A549 treated with AZD2906 at 1 μM for 4 hours (cell line): ENCODE results near the gene TREML2. TPM values are rescaled to one million over a fixed set of nuclear protein-coding genes. Genes with fewer than 3 reads are reported as not detected.

Source experiments
- total RNA-seq: library from RNA; stranded (reverse); fragments of 200-300 nt; extraction: Qiagen RNA extraction; gene quantifications from 5 replicates; pipeline ENCODE4 v1.2.3, GENCODE V29; 2022

TREML2 gene
- total RNA-seq: not detected in 5 replicates

DNA sequence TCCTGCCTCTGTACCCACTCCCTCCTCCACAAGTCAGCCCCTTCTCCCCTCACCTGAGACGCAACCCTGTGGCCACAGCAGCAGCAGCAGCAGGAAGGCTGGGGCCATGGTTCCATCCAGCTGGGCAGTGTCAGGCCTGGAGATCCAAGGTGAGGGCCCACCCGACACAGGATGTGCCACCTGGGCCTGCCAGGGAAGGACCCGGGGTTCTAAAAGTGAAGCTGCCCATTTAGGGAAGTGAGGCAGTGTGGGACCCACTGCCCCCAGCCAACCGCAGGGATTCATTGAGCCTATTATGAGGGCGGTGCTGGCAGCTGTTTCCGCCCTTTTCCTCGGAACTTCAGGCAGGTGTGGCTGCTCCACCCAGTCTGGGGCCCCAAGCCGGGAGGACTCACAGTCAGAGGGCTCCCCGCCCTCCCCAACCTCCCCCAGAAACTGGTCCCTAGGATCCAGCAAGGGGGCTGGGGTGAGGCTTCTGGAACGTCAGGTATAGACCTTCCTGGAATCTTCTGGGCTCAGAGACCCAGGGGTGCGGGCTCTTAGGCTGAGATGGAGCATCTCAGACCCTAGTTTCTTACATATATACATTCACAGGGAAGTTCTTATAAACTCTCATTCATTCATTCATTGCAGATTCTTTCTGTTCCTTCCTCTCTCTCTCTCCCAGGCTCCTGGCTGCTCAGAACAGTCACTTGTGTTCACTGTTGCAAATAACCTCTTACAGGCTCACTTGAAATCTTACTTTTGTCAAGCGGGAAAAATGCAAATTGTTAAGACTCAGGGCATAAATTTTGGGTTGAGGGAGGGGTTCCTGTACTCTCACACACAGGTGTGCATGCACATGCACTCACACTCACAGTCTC, at the start of gene TREML2:
Gene TREML2, minus strand, starts transcription at position 249 of the 863 bp plus-strand sequence. Its CDS starts 141 bp downstream, at position 108.

DNA sequence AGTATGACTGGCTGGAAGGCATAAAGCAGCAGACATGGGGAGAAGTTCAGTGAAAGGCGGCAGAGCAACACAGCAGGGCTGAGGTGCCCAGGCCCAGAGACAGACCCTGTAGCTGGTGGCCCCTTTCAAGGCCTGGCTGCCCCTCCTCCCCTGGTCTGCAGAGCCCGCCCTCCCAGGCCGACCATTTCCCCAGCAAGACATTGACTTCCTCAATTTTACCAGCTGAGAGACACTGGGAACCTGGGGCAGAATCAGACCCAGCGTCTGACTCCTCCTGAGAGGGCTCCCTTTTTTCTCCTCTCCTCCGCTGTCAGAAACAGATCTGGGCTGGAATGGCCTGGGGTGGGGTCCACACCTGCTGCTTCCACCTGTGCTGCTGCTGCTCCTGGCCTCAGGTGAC, 27.1 kb upstream of the TREML2 start, which contains the start of gene TREML4:
Gene TREML4, plus strand, starts transcription at position 254 of the 400 bp plus-strand sequence. Its CDS starts 79 bp downstream, at position 333.

GRCh38 chr6:41162687-41163418, 38.1 kb downstream of the TREML2 start, which contains the start of gene TREM2:
Gene TREM2 (minus strand): TSS chr6:41163116. CDS start chr6:41163082, 34 bp downstream.

DNA sequence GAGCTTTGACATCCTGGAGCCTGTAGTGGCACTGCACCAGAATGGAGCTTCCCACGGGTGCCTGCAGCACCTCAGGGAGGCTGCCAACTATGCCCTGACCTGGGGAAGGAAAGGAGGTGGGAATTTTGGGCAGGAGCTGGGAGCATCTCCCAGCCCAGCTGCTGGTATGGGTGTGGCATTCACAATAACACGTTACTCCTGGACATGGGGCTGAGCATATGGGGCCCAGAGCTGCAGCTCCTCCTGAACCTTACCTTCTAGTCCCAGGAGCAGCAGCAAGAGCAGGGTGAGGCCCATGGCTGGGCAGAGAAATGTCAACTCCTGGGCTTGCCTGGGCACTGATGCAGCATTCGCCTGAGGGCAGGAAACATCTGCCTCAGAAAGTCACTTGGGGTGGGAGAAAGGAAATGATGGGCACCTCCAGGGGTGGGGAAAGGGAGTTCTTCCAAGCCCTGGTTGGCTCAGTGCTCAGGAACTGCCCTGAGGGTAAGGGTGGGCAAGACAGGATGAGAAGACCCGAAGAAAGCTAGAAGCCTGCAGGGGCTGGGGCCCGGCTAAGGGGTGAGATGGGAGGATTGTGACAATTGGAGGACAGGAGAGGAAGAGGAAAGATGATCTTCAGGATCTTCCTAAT, 46.8 kb downstream of the TREML2 start, which contains the start of gene TREML1:
Gene TREML1, minus strand, starts transcription at position 356 of the 634 bp plus-strand sequence. Its CDS starts 59 bp downstream, at position 297.

Other genes with a start within 250 kb of the TREML2 start
- gene UNC5CL, start 161.9 kb downstream of the TREML2 start, total RNA-seq: 0.34 to 0.78 TPM (median 0.62 TPM) in 5 replicates
- 0.09 TPM in 1 of 5 replicates, not detected in the others for gene TSPO2, start 158.7 kb downstream of the TREML2 start, total RNA-seq
- not detected in 5 replicates for gene APOBEC2, start 147.9 kb downstream of the TREML2 start, total RNA-seq
- gene OARD1, start 128.8 kb downstream of the TREML2 start, total RNA-seq: 17.1 to 20.7 TPM (median 18.7 TPM) in 5 replicates
- 10.3 to 14.3 TPM (median 12.7 TPM) in 5 replicates for gene NFYA, start 128.2 kb downstream of the TREML2 start, total RNA-seq
- gene TREML1, start 46.8 kb downstream of the TREML2 start, total RNA-seq: not detected in 5 replicates
- gene TREM2, start 38.0 kb downstream of the TREML2 start, total RNA-seq: 0.07 TPM in 1 of 5 replicates, not detected in the others
- gene TREML4, start 27.2 kb upstream of the TREML2 start, total RNA-seq: not detected in 5 replicates
- gene TREM1, start 85.5 kb upstream of the TREML2 start, total RNA-seq: 0.09 to 0.33 TPM (median 0.16 TPM) in 5 replicates
- not detected in 5 replicates for gene NCR2, start 134.5 kb upstream of the TREML2 start, total RNA-seq